WERI-Rb-1 (cell line): ENCODE measurements around the gene AFF3.

Experiments used
- DNase-seq: peaks from one replicate; pipeline ENCODE4 v3.0.0-alpha.2; 2020
- H3K27ac ChIP-seq: fragments of 250-450 bp; sonication (Bioruptor Pico); 2 replicates; pipeline ENCODE4 v1.5.1; 2020; ENCODE audit warnings: mild to moderate bottlenecking, moderate library complexity
- H3K27me3 ChIP-seq: fragments of 250-450 bp; sonication (Bioruptor Pico); 2 replicates; pipeline ENCODE4 v1.5.1; 2021; ENCODE audit warnings: mild to moderate bottlenecking, low read depth, moderate library complexity; ENCODE audit not compliant: insufficient read depth, severe bottlenecking
- H3K36me3 ChIP-seq: fragments of 250-450 bp; sonication (Bioruptor Pico); 2 replicates; pipeline ENCODE4 v1.5.1; 2020; ENCODE audit warnings: mild to moderate bottlenecking, moderate library complexity
- H3K4me3 ChIP-seq: 2 replicates; pipeline ENCODE4 v1.5.1; 2011; ENCODE audit warnings: low read depth, mild to moderate bottlenecking, control low read depth, low read length
- H3K9me3 ChIP-seq: fragments of 250-450 bp; sonication (Bioruptor Pico); 2 replicates; pipeline ENCODE4 v1.5.1; 2021; ENCODE audit warnings: mild to moderate bottlenecking, moderate library complexity; ENCODE audit not compliant: severe bottlenecking
- CTCF ChIP-seq: IDR thresholded peaks from 2 replicates; pipeline ENCODE4 v1.5.1; 2011; ENCODE audit warnings: low read depth, mild to moderate bottlenecking, control low read depth, inconsistent platforms, low read length

The AFF3 gene

DNA sequence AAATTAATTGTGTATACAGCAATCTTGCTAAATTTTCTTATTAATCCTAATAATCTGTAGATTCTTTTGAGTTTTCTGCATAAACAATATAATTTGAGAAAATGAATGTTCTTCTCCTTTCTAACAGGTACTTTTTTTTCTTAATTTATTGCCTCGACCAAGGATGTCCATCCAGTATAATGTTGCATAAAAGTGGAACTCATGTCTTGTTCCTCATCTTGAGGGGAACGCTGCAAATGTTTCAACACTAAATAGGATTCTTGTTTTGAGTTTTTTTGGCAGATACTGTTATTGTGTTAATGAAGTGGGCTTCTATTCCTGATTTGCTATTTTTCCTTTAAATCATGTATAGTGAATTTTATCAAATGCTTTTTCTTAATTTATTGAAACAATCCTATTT, 408.2 kb downstream of the AFF3 start:
- Histone ChIP-seq H3K4me3 (no peak overlapping the region), H3K9me3 (no peaks in the 10 kb centered on the region), H3K27me3 (no peaks in the 10 kb centered on the region), H3K36me3 (no peaks in the 10 kb centered on the region), H3K27ac (no peak overlapping the region)
- no peak for DNase-seq
- no peak for TF ChIP-seq CTCF

DNA sequence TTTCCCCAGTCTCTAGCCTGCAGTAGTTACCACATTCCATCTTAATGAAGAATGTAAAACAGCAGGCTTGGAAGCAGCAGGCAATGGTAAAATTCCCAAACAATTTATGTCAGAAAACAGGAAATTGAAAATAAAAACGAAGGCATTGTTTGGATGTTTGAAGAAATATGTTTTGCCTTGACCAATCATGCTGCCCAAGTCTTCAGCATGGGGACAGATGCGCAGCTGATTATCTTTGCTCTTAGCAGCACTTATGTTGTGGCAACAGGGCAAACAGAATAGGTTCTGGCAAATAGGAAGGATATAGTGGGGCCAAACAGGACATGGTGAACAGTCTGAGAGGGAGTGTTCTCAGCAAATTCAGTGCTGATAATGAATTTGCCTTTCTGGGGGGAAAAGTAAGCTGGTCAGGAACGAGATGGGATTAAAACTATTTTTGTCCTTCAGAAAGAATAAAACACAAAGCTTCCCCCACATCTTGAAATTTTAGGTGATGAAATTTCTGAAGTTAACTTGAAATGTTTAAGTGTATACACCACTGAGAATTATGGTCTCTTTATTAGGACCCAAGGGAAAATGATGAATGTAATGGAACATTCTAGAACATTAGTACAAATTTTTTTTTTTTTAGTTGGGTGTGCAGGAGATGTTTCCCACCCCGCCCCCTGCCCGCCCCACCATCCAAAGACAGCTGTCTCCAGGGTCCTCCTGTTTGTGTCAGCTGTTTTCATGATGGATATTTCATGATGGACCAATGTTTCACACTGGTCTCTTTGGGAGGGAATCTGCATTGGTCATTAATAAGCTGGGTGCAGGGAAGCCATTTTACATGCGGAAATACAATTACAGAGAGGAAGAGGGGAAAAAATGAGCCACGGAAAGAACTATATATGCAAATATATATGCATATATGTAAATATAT, 413.0 kb downstream of the AFF3 start:
- no peak for DNase-seq
- Histone ChIP-seq H3K27me3 (no peaks in the 10 kb centered on the region), H3K36me3 (no peaks in the 10 kb centered on the region), H3K27ac (no peak overlapping the region), H3K9me3 (no peaks in the 10 kb centered on the region), H3K4me3 (no peak overlapping the region)
- no peak for TF ChIP-seq CTCF

- H3K27ac ChIP-seq: no peak overlapping the region
- no peaks in the 10 kb centered on the region for H3K27me3 ChIP-seq
- H3K4me3 ChIP-seq: no peak overlapping the region
- no peaks in the 10 kb centered on the region for H3K36me3 ChIP-seq
- DNase-seq: no peak
- no peaks in the 10 kb centered on the region for H3K9me3 ChIP-seq
- TF ChIP-seq CTCF: no peak
Observed at GRCh38 chr2:99728166-99728565, 414.2 kb downstream of the AFF3 start.

DNA sequence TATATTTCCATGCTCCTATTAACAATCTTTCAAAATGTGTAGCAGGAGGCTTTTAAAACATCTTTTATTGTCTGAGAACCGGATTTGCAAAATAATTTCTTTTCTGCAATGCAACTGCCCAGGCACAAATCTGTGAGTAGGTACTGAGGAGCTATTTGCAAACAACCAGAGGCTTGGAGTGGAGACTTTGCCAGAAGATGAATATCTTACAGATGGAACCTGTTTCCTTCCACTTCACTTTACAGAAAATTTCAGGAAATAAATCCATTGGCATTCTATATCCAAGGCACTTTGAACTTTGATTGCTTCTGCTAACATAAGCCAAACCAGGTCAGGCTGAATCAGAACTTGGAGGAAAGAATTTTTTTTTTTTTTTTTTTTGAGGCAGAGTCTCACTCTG, 415.2 kb downstream of the AFF3 start:
- TF ChIP-seq CTCF: no peak
- Histone ChIP-seq H3K27ac (no peak overlapping the region), H3K4me3 (no peak overlapping the region), H3K36me3 (no peaks in the 10 kb centered on the region), H3K27me3 (no peaks in the 10 kb centered on the region), H3K9me3 (no peaks in the 10 kb centered on the region)
- DNase-seq: no peak

- DNase-seq: no peak
Observed at GRCh38 chr2:99726691-99727090, 415.7 kb downstream of the AFF3 start.

More at GRCh38 chr2:99726691-99727090, 415.7 kb downstream of the AFF3 start:
- TF ChIP-seq CTCF: no peak
- H3K9me3 ChIP-seq: no peaks in the 10 kb centered on the region
- H3K4me3 ChIP-seq: no peak overlapping the region
- H3K36me3 ChIP-seq: no peaks in the 10 kb centered on the region
- H3K27ac ChIP-seq: no peak overlapping the region
- H3K27me3 ChIP-seq: no peaks in the 10 kb centered on the region
